HCT116 (cell line): ENCODE measurements around the gene LYSMD4. TPM values are rescaled to one million over a fixed set of nuclear protein-coding genes. Genes with fewer than 3 reads are reported as not detected.

ENCODE experiments used
- ATAC-seq: fragments of 200-7000 bp; cut with Tn5 transposase; 2 replicates; pipeline ENCODE4 v1.9.1; 2020; ENCODE audit warnings: mild to moderate bottlenecking, moderate library complexity
- BruUV-seq: library from RNA; stranded (reverse); fragments of 400-500 nt; replicated peaks from 2 replicates; lab custom pipeline; 2021; lab: Mats Ljungman, UMichigan
- CTCF ChIA-PET: fragments of 300-600 bp; sonication (Branson Sonifier 250); formaldehyde crosslinking; loops from one replicate; lab custom pipeline; 2021; ENCODE audit warnings: antibody characterized with exemption; lab: Charles Lee
- POLR2A ChIA-PET: fragments of 300-600, 350-600 bp; sonication (Branson Sonifier 250); formaldehyde crosslinking; loops from one replicate; lab custom pipeline; 2021; ENCODE audit warnings: antibody characterized with exemption; lab: Charles Lee
- RAD21 ChIA-PET, 2 experiments: fragments of 300-600 bp; sonication (Branson Sonifier 250); formaldehyde crosslinking; loops; one replicate each; lab custom pipeline; 2023; ENCODE audit warnings: low total read pairs in 2 of 2; ENCODE audit not compliant: uncharacterized antibody in 2 of 2, unreplicated experiment in 2 of 2, low non-redundant PET in 1 of 2; lab: Charles Lee
- DNase-seq: peaks from one replicate; pipeline ENCODE4 v3.0.0-alpha.2; 2010; ENCODE audit warnings: low read depth, low spot score
- H2AFZ ChIP-seq: fragments of 200-600 bp; shearing (Covaris generic), sonication (generic); 2 replicates; pipeline ENCODE4 v1.6.1; 2017; ENCODE audit warnings: low read depth, mixed run types, mixed read lengths, antibody characterized with exemption, low read length; ENCODE audit not compliant: poor library complexity, severe bottlenecking
- H3K27ac ChIP-seq: 2 replicates; pipeline ENCODE4 v1.5.1; 2012; ENCODE audit warnings: low read depth, low read length
- H3K27me3 ChIP-seq: fragments of 200-600 bp; sonication (generic); 2 replicates; pipeline ENCODE4 v1.6.1; 2016; ENCODE audit warnings: mixed run types, low read length, mixed read lengths; ENCODE audit not compliant: insufficient read depth
- H3K36me3 ChIP-seq, 2 experiments: fragments of 200-500 bp in 1 of 2; fragments of 200-600 bp in 1 of 2; sonication (Bioruptor generic) in 1 of 2; sonication (generic) in 1 of 2; 2 replicates each; pipeline versions ENCODE4 v1.5.1 to v1.6.1; 2014 to 2016; ENCODE audit warnings: low read length in 2 of 2, inconsistent platforms in 1 of 2, mixed read lengths in 1 of 2, mixed run types in 1 of 2; ENCODE audit not compliant: insufficient read depth in 2 of 2, control insufficient read depth in 1 of 2
- H3K4me1 ChIP-seq, 2 experiments: fragments of 200-600 bp in 1 of 2; sonication (generic) in 1 of 2; 2 replicates each; pipeline versions ENCODE4 v1.5.1 to v1.6.1; 2012 to 2017; ENCODE audit warnings: low read length in 2 of 2, inconsistent platforms in 1 of 2, mild to moderate bottlenecking in 1 of 2, mixed read lengths in 1 of 2, mixed run types in 1 of 2, moderate library complexity in 1 of 2; ENCODE audit not compliant: insufficient read depth in 2 of 2, control insufficient read depth in 1 of 2
- H3K4me2 ChIP-seq: fragments of 200-600 bp; sonication (generic); 2 replicates; pipeline ENCODE4 v1.6.1; 2017; ENCODE audit warnings: mixed run types, low read length, mixed read lengths
- H3K4me3 ChIP-seq, 2 experiments: fragments of 200-600 bp in 1 of 2; sonication (generic) in 1 of 2; replicated peaks in 1 of 2; 2 replicates each; pipeline ENCODE4 v1.5.1; 2011 to 2016; ENCODE audit warnings: low read length in 2 of 2, control low read depth in 1 of 2, low read depth in 1 of 2, mild to moderate bottlenecking in 1 of 2, mixed read lengths in 1 of 2, mixed run types in 1 of 2
- H3K79me2 ChIP-seq: fragments of 200-600 bp; sonication (generic); 2 replicates; pipeline ENCODE4 v1.6.1; 2017; ENCODE audit warnings: mild to moderate bottlenecking, mixed run types, low read length, moderate library complexity, mixed read lengths; ENCODE audit not compliant: insufficient read depth
- H3K9ac ChIP-seq: fragments of 200-600 bp; sonication (generic); 2 replicates; pipeline ENCODE4 v1.6.1; 2016; ENCODE audit warnings: low read length, mixed read lengths
- H3K9me2 ChIP-seq: fragments of 200-600 bp; sonication (generic), shearing (Covaris generic); 2 replicates; pipeline ENCODE4 v1.6.1; 2017; ENCODE audit warnings: mixed run types, mild to moderate bottlenecking, moderate library complexity; ENCODE audit not compliant: insufficient read depth
- H3K9me3 ChIP-seq, 2 experiments: fragments of 200-500 bp in 1 of 2; fragments of 200-600 bp in 1 of 2; sonication (Bioruptor generic) in 1 of 2; sonication (generic) in 1 of 2; 2 replicates each; pipeline ENCODE4 v1.6.1; 2014 to 2017; ENCODE audit warnings: low read length in 2 of 2, mixed read lengths in 2 of 2, inconsistent platforms in 1 of 2, low read depth in 1 of 2, mild to moderate bottlenecking in 1 of 2, mixed run types in 1 of 2, moderate library complexity in 1 of 2; ENCODE audit not compliant: control insufficient read depth in 1 of 2, insufficient read depth in 1 of 2
- H4K20me1 ChIP-seq: fragments of 200-600 bp; sonication (generic), shearing (Covaris generic); 2 replicates; pipeline ENCODE4 v1.6.1; 2017; ENCODE audit warnings: mixed run types, mild to moderate bottlenecking, moderate library complexity; ENCODE audit not compliant: insufficient read depth
- ATF3 ChIP-seq: IDR thresholded peaks from 2 replicates; pipeline ENCODE4 v1.6.1; 2012
- CBX3 ChIP-seq: IDR thresholded peaks from 2 replicates; pipeline ENCODE4 v1.6.1; 2012; ENCODE audit warnings: low read depth
- ELF1 ChIP-seq: IDR thresholded peaks from 2 replicates; pipeline ENCODE4 v1.6.1; 2012; ENCODE audit warnings: low read depth, borderline replicate concordance
- EZH2phosphoT487 ChIP-seq: fragments of 200-600 bp; IDR thresholded peaks from 2 replicates; pipeline ENCODE4 v1.6.1; 2018; ENCODE audit warnings: antibody characterized with exemption, borderline replicate concordance
- FOSL1 ChIP-seq: IDR thresholded peaks from 2 replicates; pipeline ENCODE4 v1.6.1; 2012; ENCODE audit warnings: low read depth
- JUND ChIP-seq: IDR thresholded peaks from 2 replicates; pipeline ENCODE4 v1.6.1; 2012
- SIN3A ChIP-seq: IDR thresholded peaks from 2 replicates; pipeline ENCODE4 v1.6.1; 2012; ENCODE audit warnings: low read depth
- SP1 ChIP-seq: IDR thresholded peaks from 2 replicates; pipeline ENCODE4 v1.6.1; 2012; ENCODE audit warnings: low read depth
- YY1 ChIP-seq: IDR thresholded peaks from 2 replicates; pipeline ENCODE4 v1.6.1; 2011; ENCODE audit warnings: low read length, low read depth, moderate library complexity, mild to moderate bottlenecking; ENCODE audit not compliant: insufficient replicate concordance; ENCODE audit errors: extremely low read depth
- ZNF274 ChIP-seq: fragments of 200-500 bp; sonication (Bioruptor generic); IDR thresholded peaks from 2 replicates; pipeline ENCODE4 v1.6.1; 2014; ENCODE audit warnings: mild to moderate bottlenecking, low read depth, low read length, inconsistent platforms
- intact Hi-C: fragments of 100-400 bp; cut with micrococcal nuclease; formaldehyde crosslinking; loops from 2 replicates; pipeline ENCODE4 v1.10.0; 2022
- total RNA-seq: library from RNA; stranded (reverse); gene quantifications from one replicate; pipeline ENCODE4 v1.2.1, GENCODE V29; 2021; ENCODE audit not compliant: unreplicated experiment
- TF ChIP-seq, protein P1 (sequence below): IDR thresholded peaks from 2 replicates; pipeline ENCODE4 v1.6.1; 2012; ENCODE audit warnings: low read depth

Gene LYSMD4
- total RNA-seq, 1 experiment from 2014 or later: 8.6 TPM

GRCh38 chr15:99686290-99686689, 46.9 kb downstream of the LYSMD4 start:
- POLR2A ChIA-PET: no interaction called here
- DNase-seq (no peak), ATAC-seq (no peak)
- H3K79me2 ChIP-seq: 0 out of 2 replicates have a peak, but pooled peaks cover 7% of the 10 kb centered on the region
- no peak overlapping the region for H3K4me2 ChIP-seq
- CTCF ChIA-PET: no interaction called here
- H3K4me3 ChIP-seq: no peak overlapping the region
- no peaks in the 10 kb centered on the region for H3K4me1 ChIP-seq
- no peaks in the 10 kb centered on the region for H3K9me2 ChIP-seq
- H3K27me3 ChIP-seq: no peaks in the 10 kb centered on the region
- no TSS peak for BruUV-seq
- peaks cover 0 to 5% of the 10 kb centered on the region in 2 experiments; a peak in 1 of 4 replicates for H3K9me3 ChIP-seq
- H3K9ac ChIP-seq: no peak overlapping the region
- no peak overlapping the region for H3K27ac ChIP-seq
- H4K20me1 ChIP-seq: no peaks in the 10 kb centered on the region
- RAD21 ChIA-PET: no interaction called here
- no peak for TF ChIP-seq SP1
- no peak for TF ChIP-seq JUND
- no peak for TF ChIP-seq CBX3
- no peak for TF ChIP-seq ATF3
- no peak for TF ChIP-seq ELF1
- TF ChIP-seq EZH2phosphoT487: no peak
- TF ChIP-seq, protein P1, sequence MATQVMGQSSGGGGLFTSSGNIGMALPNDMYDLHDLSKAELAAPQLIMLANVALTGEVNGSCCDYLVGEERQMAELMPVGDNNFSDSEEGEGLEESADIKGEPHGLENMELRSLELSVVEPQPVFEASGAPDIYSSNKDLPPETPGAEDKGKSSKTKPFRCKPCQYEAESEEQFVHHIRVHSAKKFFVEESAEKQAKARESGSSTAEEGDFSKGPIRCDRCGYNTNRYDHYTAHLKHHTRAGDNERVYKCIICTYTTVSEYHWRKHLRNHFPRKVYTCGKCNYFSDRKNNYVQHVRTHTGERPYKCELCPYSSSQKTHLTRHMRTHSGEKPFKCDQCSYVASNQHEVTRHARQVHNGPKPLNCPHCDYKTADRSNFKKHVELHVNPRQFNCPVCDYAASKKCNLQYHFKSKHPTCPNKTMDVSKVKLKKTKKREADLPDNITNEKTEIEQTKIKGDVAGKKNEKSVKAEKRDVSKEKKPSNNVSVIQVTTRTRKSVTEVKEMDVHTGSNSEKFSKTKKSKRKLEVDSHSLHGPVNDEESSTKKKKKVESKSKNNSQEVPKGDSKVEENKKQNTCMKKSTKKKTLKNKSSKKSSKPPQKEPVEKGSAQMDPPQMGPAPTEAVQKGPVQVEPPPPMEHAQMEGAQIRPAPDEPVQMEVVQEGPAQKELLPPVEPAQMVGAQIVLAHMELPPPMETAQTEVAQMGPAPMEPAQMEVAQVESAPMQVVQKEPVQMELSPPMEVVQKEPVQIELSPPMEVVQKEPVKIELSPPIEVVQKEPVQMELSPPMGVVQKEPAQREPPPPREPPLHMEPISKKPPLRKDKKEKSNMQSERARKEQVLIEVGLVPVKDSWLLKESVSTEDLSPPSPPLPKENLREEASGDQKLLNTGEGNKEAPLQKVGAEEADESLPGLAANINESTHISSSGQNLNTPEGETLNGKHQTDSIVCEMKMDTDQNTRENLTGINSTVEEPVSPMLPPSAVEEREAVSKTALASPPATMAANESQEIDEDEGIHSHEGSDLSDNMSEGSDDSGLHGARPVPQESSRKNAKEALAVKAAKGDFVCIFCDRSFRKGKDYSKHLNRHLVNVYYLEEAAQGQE: no peak
- TF ChIP-seq ZNF274: no peak
- TF ChIP-seq SIN3A: no peak
- TF ChIP-seq YY1: no peak
- TF ChIP-seq FOSL1: no peak
- TF ChIP-seq, all 23 proteins: peak for 0
- intact Hi-C loops: no loop called here
- H3K36me3 ChIP-seq: peaks cover 3 to 5% of the 10 kb centered on the region in 2 experiments; a peak in 3 of 4 replicates
- H2AFZ ChIP-seq: no peak overlapping the region
